Adrenal gland (tissue), 5 donors: ENCODE data around the gene DGAT2.

Source experiments
- CTCF ChIP-seq, 6 experiments: fragments of 450-650 bp in 4 of 6; fragments of 200-600 bp in 2 of 6; sonication (generic) in 1 of 6; IDR thresholded peaks; 1 replicate in 5 of 6; 2 replicates in 1 of 6; pipeline versions ENCODE4 v1.5.1 to v1.8.0; 2016 to 2021; ENCODE audit warnings: antibody characterized with exemption in 6 of 6, mild to moderate bottlenecking in 2 of 6, moderate library complexity in 1 of 6
- POLR2A ChIP-seq, 2 donors: fragments of 450-650 bp; IDR thresholded peaks; one replicate each; pipeline ENCODE4 v1.6.1; 2017; ENCODE audit warnings: antibody characterized with exemption in 2 of 2, mild to moderate bottlenecking in 2 of 2, moderate library complexity in 1 of 2
- donor health status: DM: no; HTN: no; CAD: no.

GRCh38 chr11:75822541-75822940 is 54.0 kb downstream of the DGAT2 start:
- TF ChIP-seq POLR2A (IDR thresholded peaks at IDR 0.05) = no peak
- TF ChIP-seq CTCF (IDR thresholded peaks at IDR 0.05) = no peak
